DND-41 (cell line): ENCODE results near the gene C1QTNF3.

Source experiments
- ATAC-seq: fragments of 200-7000 bp; cut with Tn5 transposase; 3 replicates; pipeline ENCODE4 v1.9.1; 2021; ENCODE audit warnings: low read depth; ENCODE audit not compliant: insufficient read depth
- DNase-seq: peaks from one replicate; pipeline ENCODE4 v3.0.0-alpha.2; 2020
- H2AFZ ChIP-seq: 2 replicates; pipeline ENCODE4 v1.6.0; 2012; ENCODE audit warnings: low read depth, low read length
- H3K27ac ChIP-seq: 2 replicates; pipeline ENCODE4 v1.5.1; 2012; ENCODE audit warnings: low read length, inconsistent platforms
- H3K27me3 ChIP-seq: fragments of 200-600 bp; sonication (generic); 2 replicates; pipeline ENCODE4 v1.6.0; 2012; ENCODE audit warnings: low read length, mild to moderate bottlenecking, inconsistent platforms; ENCODE audit not compliant: insufficient read depth, poor library complexity
- H3K36me3 ChIP-seq: 2 replicates; pipeline ENCODE4 v1.5.1; 2012; ENCODE audit warnings: low read length, inconsistent platforms; ENCODE audit not compliant: insufficient read depth
- H3K4me1 ChIP-seq: 2 replicates; pipeline ENCODE4 v1.5.1; 2012; ENCODE audit warnings: mild to moderate bottlenecking, low read length; ENCODE audit not compliant: insufficient read depth
- H3K4me2 ChIP-seq: 2 replicates; pipeline ENCODE4 v1.6.0; 2012; ENCODE audit warnings: mild to moderate bottlenecking, moderate library complexity, low read length, inconsistent platforms; ENCODE audit not compliant: insufficient read depth
- H3K4me3 ChIP-seq, 2 experiments: fragments of 200-600 bp in 1 of 2; shearing (Covaris generic) in 1 of 2; 2 replicates each; pipeline ENCODE4 v1.5.1; 2012 to 2016; ENCODE audit warnings: inconsistent platforms in 2 of 2, low read length in 2 of 2, mild to moderate bottlenecking in 2 of 2, low read depth in 1 of 2, moderate library complexity in 1 of 2
- H3K79me2 ChIP-seq: 2 replicates; pipeline ENCODE4 v1.6.0; 2012; ENCODE audit warnings: low read length, inconsistent platforms; ENCODE audit not compliant: insufficient read depth
- H3K9ac ChIP-seq: 2 replicates; pipeline ENCODE4 v1.6.0; 2012; ENCODE audit warnings: low read depth, mild to moderate bottlenecking, inconsistent platforms, low read length, moderate library complexity
- H3K9me3 ChIP-seq: 2 replicates; pipeline ENCODE4 v1.5.1; 2012; ENCODE audit warnings: low read length, moderate library complexity, mild to moderate bottlenecking, inconsistent platforms; ENCODE audit not compliant: insufficient read depth, severe bottlenecking
- H4K20me1 ChIP-seq: 2 replicates; pipeline ENCODE4 v1.6.0; 2012; ENCODE audit warnings: low read length; ENCODE audit not compliant: insufficient read depth
- EZH2 ChIP-seq: IDR thresholded peaks from 3 replicates; pipeline ENCODE4 v1.6.1; 2012; ENCODE audit warnings: borderline replicate concordance, low read depth, mild to moderate bottlenecking, moderate library complexity, low read length, inconsistent platforms; ENCODE audit not compliant: severe bottlenecking
- TF ChIP-seq, protein P1 (sequence below): IDR thresholded peaks from 2 replicates; pipeline ENCODE4 v1.5.1; 2012; ENCODE audit warnings: borderline replicate concordance, low read length, moderate library complexity, mild to moderate bottlenecking; ENCODE audit not compliant: poor library complexity, severe bottlenecking; ENCODE audit errors: extremely low read depth

The C1QTNF3 gene

GRCh38 chr5:34009610-34010009 is 33.4 kb downstream of the C1QTNF3 start:
- peaks cover 4% of the 10 kb centered on the region for H3K36me3 ChIP-seq
- no peaks in the 10 kb centered on the region for H3K27me3 ChIP-seq
- H2AFZ ChIP-seq, result no peak overlapping the region
- H3K9me3 ChIP-seq, result no peaks in the 10 kb centered on the region
- no peaks in the 10 kb centered on the region for H4K20me1 ChIP-seq
- no peak overlapping the region for H3K9ac ChIP-seq
- TF ChIP-seq, protein P1, sequence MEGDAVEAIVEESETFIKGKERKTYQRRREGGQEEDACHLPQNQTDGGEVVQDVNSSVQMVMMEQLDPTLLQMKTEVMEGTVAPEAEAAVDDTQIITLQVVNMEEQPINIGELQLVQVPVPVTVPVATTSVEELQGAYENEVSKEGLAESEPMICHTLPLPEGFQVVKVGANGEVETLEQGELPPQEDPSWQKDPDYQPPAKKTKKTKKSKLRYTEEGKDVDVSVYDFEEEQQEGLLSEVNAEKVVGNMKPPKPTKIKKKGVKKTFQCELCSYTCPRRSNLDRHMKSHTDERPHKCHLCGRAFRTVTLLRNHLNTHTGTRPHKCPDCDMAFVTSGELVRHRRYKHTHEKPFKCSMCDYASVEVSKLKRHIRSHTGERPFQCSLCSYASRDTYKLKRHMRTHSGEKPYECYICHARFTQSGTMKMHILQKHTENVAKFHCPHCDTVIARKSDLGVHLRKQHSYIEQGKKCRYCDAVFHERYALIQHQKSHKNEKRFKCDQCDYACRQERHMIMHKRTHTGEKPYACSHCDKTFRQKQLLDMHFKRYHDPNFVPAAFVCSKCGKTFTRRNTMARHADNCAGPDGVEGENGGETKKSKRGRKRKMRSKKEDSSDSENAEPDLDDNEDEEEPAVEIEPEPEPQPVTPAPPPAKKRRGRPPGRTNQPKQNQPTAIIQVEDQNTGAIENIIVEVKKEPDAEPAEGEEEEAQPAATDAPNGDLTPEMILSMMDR, result no peak
- TF ChIP-seq EZH2, result no peak
- DNase-seq, result no peak
- H3K27ac ChIP-seq, result no peak overlapping the region
- H3K79me2 ChIP-seq, result peaks cover 8% of the 10 kb centered on the region
- no peak for ATAC-seq
- no peak overlapping the region for H3K4me2 ChIP-seq
- peaks cover 24% of the 10 kb centered on the region for H3K4me1 ChIP-seq
- H3K4me3 ChIP-seq, result no peak overlapping the region

- DNase-seq (no peak), ATAC-seq (no peak)
- Histone ChIP-seq H3K79me2 (peaks cover 8% of the 10 kb centered on the region), H3K27me3 (no peaks in the 10 kb centered on the region), H3K36me3 (peaks cover 11% of the 10 kb centered on the region), H3K9me3 (no peaks in the 10 kb centered on the region), H3K4me3 (peak overlapping the region; percentile 44 to 75; a peak in 3 of 4 replicates), H3K27ac (peak overlapping the region; percentile 96), H3K4me2 (peak overlapping the region; percentile 90), H3K4me1 (peaks cover 24% of the 10 kb centered on the region), H2AFZ (peak overlapping the region; percentile 89), H4K20me1 (no peaks in the 10 kb centered on the region), H3K9ac (peak overlapping the region; percentile 72)
- TF ChIP-seq, protein P1, result no peak
- TF ChIP-seq EZH2, result no peak
Observed at GRCh38 chr5:34008802-34009201, 34.2 kb downstream of the C1QTNF3 start.

GRCh38 chr5:34007621-34008600 is 35.1 kb downstream of the C1QTNF3 start, which contains the start of gene AMACR:
AMACR (minus strand) TSS chr5:34008050; CDS start chr5:34008019, 31 bp downstream.
- H4K20me1 ChIP-seq, result no peaks in the 10 kb centered on the region
- peaks cover 24% of the 10 kb centered on the region for H3K4me1 ChIP-seq
- peak within 1 kb of the TSS; percentile 89 for H2AFZ ChIP-seq
- peak within 1 kb of the TSS; percentile 72 for H3K9ac ChIP-seq
- H3K4me3 ChIP-seq, result peak within 1 kb of the TSS; percentile 44 to 75
- TF ChIP-seq, protein P1, result peak; percentile 11
- TF ChIP-seq EZH2, result no peak
- H3K4me2 ChIP-seq, result peak within 1 kb of the TSS; percentile 90
- peak; percentile 93 for ATAC-seq
- H3K27me3 ChIP-seq, result no peaks in the 10 kb centered on the region
- peak; percentile 94 for DNase-seq
- H3K36me3 ChIP-seq, result peaks cover 20% of the 10 kb centered on the region
- H3K9me3 ChIP-seq, result no peaks in the 10 kb centered on the region
- H3K79me2 ChIP-seq, result peaks cover 8% of the 10 kb centered on the region
- H3K27ac ChIP-seq, result peak within 1 kb of the TSS; percentile 96
